ENCODE data around the gene MCF2L.
"Not testable (repeated sequence)": the region's sequence is repeated elsewhere in the genome, so short reads cannot be mapped to it uniquely, and the experiment has no call there.

- TF ChIP-seq CTCF (conservative IDR thresholded peaks at IDR 0.05; ENCODE audit: low read depth, low read length); EZH2 (IDR thresholded peaks at IDR 0.05; ENCODE audit: borderline replicate concordance, low read depth, low read length, poor library complexity, severe bottlenecking): not testable (repeated sequence)
These were observed 88.5 kb downstream of the MCF2L start for GRCh38 chr13:113057559-113057958.
